Embryonic facial prominence (tissue), 1 donor: Measurements from ENCODE around the gene PON1.

ENCODE experiments used
- DNase-seq: peaks from one replicate; pipeline ENCODE4 v3.0.0-alpha.2; 2016; ENCODE audit errors: extremely low spot score

The PON1 gene

GRCh38 chr7:95317546-95317945, 6.8 kb downstream of the PON1 start:
- DNase-seq = no peak

DNA sequence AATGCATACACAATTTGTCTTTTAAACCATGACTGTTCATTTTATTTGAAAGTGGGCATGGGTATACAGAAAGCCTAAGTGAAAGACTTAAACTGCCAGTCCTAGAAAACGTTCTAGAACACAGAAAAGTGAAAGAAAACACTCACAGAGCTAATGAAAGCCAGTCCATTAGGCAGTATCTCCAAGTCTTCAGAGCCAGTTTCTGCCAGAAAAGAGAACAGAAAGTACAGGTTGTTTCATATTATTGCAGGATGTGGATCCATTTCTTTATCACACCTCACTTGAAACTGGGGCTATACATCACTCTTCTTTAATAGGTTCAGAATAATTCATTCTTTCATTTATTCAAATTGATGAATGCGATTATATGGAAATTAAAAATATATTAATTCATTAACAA, 7.7 kb downstream of the PON1 start:
- no peak for DNase-seq

DNA sequence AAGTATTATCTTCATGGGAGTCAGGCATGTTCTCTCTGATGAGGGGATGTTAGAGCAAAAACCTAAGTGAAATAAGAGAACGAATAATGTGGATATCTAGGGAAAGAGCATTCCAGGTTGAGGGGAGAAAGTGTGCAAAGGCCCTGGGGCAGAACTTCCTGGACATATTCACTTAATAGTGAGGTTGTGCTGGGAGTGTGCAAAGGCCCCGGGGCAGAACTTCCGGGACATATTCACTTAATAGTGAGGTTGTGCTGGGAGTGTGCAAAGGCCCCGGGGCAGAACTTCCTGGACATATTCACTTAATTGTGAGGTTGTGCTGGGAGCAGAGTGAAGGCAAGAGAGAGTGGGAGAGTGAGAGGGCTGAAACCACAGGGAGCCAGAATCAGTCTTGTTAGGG, 11.8 kb downstream of the PON1 start:
- no peak for DNase-seq

DNA sequence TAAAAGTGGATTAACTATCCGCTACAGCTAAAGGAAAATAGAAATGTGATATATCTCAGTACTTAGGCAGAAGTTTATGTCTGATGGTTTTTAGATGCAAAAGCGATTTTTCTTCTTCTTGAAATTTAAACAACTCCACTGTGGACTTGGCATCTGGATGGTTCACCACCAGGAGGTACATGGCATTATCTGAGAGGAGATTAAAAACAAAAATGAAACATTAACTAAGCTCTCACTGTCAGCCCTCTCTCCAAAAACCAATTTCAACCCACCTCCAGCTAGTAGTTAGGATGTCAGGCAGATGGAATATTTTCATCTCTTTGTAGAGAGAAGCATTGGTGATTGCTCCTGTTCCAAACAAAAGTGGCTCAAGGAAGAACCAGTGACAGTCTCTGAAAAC, 12.9 kb downstream of the PON1 start:
- no peak for DNase-seq

GRCh38 chr7:95309951-95310350, 14.4 kb downstream of the PON1 start:
- no peak for DNase-seq

DNA sequence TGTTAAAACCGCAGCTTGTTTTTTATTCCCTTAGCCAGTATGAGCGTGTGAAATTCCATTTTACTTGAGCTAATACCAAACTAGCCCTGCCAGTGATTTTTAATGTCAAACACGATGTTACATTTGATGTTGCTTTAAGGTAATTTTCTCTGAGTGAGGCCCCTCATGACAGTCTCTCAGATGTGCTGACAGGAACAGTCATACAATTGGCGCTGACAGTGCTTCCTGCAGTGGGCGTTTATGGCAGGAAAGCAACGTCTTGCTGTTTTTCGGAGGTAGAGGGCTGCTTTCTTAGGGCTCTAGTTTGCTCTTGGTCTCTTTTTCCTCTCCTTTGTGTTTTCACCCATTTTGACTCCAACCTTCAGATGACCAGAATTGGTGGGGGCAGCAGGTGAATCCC, 19.3 kb downstream of the PON1 start:
- DNase-seq = no peak

DNA sequence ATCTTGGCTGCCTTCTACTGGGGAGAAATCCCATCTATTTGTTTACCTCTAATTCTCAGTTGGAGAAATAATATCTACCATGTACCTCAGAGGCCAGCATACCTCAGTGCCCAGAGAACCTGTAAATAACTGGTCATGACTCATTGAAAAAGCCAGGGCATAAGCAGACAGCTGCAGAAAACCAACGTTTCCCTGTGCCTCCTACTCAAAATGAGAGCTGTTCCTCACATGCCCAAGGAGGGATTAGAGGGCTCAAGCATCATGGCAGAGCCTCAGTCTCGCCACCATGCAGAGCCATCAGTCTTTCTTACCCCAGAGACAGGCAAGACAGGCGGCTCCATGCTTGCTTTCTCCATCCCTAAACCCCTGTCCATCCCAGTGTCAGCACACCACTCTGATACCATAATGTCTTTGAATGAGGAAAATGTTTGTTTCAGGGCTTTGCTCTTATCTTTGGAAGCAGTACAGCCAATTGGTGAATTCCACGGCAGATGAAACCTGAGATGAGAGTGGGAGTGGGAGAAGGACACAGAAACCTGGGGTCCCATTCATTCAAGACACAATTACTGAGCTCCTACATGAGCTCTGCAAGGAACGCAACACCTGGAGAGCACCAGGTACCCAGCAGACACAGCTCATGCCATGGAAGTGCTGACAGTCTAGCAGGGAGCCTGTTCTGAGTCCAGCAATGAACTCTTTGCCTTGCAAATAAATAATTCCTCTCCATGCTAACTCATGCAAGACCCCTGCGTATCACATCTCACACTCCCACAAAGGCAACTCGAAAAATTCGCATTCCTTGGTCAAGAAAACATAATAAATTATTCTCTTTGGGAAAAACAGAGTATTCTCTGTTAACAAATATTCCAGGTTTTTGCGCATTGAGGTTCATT, 21.1 kb downstream of the PON1 start:
- DNase-seq = no peak

DNA sequence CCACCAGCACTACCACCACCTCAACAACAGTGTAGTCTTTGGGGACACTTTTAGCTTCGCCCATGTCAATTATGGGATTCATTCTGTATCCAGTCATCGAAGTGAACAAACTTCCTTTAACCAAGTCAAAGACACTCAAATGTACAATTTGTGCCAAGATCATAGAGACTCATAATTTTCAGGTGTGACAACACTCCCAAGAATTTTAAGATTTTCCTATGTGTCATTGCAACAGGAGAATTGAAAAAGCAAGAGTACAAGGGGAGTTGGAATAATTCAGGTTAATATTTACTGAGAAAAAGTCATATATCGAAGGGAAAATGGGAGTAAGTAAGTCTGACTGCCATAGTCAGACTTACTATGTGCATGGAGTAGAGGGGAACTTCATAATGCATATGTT, 26.2 kb downstream of the PON1 start:
- no peak for DNase-seq

GRCh38 chr7:95297041-95297440, 27.3 kb downstream of the PON1 start:
- no peak for DNase-seq

- no peak for DNase-seq
Observed at GRCh38 chr7:95296456-95296855, 27.9 kb downstream of the PON1 start.

- no peak for DNase-seq
Observed at GRCh38 chr7:95295397-95295796, 28.9 kb downstream of the PON1 start.

GRCh38 chr7:95290166-95290830, 34.0 kb downstream of the PON1 start:
- DNase-seq = no peak

- DNase-seq = no peak
Observed at GRCh38 chr7:95286096-95286495, 38.2 kb downstream of the PON1 start.

- DNase-seq = no peak
Observed at GRCh38 chr7:95279417-95279816, 44.9 kb downstream of the PON1 start.

GRCh38 chr7:95276114-95276513, 48.2 kb downstream of the PON1 start:
- no peak for DNase-seq

- DNase-seq = no peak
Observed at GRCh38 chr7:95269640-95270039, 54.7 kb downstream of the PON1 start.

- no peak for DNase-seq
Observed at GRCh38 chr7:95267754-95268153, 56.6 kb downstream of the PON1 start.

DNA sequence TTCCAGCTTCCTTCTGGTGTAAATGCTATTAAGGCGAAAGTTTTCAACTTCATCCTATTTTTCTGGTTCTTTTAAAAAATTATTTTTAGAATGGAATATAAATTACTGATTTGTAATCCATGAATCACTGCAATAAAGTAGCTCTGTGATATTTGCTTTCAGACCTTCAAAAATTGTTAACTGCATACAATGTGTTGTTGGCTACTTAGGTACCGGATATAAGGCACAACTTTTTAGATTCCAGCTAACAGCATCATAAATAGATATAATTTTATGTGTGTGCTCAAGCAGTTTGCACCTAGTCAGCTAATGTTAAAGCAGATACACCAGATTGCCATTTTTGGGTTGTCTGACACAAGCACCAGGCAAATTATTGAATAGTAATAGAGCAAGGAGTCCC, 58.7 kb downstream of the PON1 start:
- no peak for DNase-seq

DNA sequence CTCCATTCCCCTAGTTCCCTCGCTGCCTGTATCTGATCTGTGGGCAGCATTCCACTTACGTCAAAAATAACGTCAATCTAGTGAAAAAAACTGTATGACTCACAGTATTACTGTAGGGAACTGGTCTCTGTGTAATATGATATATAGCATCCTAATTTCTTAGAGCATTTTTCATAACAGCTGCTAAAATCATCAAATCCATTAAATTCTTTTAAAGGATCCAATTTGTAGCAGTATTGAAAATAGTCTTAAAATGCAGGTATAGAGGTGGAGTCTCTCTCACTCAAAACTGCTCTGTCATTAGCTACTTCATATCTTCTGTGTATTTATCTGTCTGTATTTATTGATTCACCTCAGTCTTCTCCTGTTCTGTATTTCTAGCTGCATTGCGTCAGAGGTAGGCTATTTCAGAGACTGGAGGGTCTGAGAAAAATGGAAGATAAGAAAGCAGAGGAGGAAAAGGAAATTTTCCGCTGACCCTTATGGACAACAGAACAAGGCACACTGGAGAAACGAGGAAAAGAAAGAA, 59.9 kb downstream of the PON1 start:
- no peak for DNase-seq

DNA sequence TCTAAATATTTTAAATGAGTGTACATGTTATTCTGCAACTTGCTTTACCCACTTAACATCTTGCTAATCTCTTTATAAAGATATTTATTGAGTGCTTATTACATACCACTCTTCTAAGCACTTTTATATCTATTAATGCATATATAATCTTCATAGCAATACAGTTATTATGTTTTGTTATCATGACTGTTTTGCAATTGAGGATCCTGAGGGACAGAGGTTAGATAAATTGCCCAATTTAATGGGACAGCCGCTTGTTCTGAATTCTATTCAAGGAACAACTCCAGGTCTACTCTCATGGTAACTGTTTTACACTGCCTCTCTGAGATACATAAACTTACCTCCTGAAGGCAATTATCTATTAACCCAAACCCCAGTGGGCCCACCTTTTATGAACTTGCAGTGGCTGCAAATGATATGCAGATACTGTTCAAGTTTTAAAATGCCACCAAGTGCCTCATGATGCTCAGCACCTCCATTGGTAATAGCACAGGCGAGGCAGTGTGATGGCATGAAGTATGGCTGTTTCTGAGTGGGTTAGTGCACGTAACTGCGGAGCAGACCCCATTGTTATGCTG, 60.5 kb downstream of the PON1 start:
- DNase-seq = no peak

GRCh38 chr7:95262875-95263274, 61.5 kb downstream of the PON1 start:
- DNase-seq = no peak

DNA sequence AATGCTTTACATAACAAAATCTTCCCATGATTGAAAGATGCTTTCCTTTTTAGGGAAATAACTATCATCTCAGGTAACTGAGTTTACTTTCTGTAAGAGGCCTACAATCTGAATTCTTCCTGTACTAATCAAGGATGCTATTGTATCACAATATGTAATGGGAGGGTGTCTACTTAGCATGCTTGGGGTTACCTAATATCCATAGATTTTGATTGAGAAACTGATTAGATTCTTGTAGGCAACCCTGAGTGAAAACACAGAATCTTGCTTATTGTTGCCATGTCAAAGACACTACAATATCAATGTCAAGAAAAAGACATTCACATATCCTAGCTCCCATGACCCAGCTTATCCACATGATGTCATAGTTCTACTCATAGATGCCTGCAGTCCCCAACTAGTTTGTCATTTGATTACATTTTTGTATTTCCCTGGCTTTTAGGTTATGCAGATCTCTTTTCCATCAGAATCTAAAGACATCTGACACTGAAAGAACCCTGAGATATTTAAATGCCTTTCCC, 62.4 kb downstream of the PON1 start:
- DNase-seq = no peak

GRCh38 chr7:95255691-95256090, 68.6 kb downstream of the PON1 start:
- DNase-seq = no peak
